Measurements from ENCODE around the gene SMPX.
A peak's percentile ranks its signal among the peaks of the same experiment; 100 is the strongest.

The SMPX gene

DNA sequence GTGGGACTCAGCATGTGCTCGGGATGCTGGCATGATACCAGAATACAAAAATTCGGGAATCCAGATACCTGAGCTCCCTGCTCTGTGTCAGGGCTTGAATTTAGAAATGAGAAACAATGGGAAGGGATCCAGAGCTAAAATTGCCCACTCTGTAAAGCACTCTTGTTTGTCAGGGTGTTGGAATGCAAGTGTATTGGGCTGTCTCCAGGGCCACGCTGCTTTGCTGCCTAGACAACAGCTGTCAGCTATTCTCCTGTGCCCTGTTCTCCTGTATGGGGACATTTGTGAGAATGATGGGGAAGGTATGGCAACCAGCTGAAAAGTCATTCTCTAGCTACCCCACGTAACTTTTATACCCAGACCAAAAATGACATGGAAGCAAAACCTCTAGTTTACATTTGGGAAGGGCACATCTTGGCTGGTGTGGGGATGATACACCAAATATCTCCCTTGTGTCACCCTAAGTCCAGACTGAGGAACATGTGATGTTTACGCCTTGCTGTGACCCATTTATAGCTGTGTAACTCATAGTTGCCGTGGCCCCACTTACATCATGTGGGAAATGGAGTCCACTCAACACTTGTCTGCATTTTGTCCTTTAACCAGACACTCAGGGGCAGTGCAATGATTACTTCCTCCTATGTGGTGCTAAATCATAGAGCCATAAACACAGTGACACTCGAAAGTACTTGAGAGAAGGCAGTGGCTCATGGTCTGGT is 46.6 kb downstream of the SMPX start:
- no peak overlapping the region for H3K4me3 ChIP-seq (ENCODE audit: control insufficient read depth, low read depth, low read length)
- DNase-seq (ENCODE audit: low read depth): no peak
- TF ChIP-seq, protein P1, sequence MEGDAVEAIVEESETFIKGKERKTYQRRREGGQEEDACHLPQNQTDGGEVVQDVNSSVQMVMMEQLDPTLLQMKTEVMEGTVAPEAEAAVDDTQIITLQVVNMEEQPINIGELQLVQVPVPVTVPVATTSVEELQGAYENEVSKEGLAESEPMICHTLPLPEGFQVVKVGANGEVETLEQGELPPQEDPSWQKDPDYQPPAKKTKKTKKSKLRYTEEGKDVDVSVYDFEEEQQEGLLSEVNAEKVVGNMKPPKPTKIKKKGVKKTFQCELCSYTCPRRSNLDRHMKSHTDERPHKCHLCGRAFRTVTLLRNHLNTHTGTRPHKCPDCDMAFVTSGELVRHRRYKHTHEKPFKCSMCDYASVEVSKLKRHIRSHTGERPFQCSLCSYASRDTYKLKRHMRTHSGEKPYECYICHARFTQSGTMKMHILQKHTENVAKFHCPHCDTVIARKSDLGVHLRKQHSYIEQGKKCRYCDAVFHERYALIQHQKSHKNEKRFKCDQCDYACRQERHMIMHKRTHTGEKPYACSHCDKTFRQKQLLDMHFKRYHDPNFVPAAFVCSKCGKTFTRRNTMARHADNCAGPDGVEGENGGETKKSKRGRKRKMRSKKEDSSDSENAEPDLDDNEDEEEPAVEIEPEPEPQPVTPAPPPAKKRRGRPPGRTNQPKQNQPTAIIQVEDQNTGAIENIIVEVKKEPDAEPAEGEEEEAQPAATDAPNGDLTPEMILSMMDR (conservative IDR thresholded peaks at IDR 0.05; ENCODE audit: control insufficient read depth, insufficient read depth, low read depth, low read length): no peak

DNA sequence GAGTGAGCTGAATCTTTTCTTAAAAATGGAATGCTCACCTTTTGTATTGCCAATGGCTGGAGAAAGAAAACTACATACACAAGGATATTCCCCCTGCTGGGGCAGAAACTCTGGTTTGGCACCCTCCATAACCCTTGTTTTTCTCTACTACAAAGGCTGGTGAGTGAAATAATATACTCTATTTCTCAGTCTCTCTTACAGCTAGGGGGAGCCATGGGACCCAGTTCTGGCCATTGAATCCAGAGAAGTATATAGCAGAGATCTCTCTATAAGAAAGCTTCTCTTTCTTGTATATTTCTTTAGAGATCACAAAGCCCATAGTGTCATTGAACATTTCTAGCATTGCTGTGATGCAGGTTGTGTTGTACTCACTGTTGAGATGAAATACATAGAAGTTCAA is 49.8 kb downstream of the SMPX start:
- H3K4me3 ChIP-seq (ENCODE audit: control insufficient read depth, low read depth, low read length): no peak overlapping the region
- TF ChIP-seq, protein P1 (conservative IDR thresholded peaks at IDR 0.05; ENCODE audit: control insufficient read depth, insufficient read depth, low read depth, low read length): peak; percentile 38
- no peak for DNase-seq (ENCODE audit: low read depth)

DNA sequence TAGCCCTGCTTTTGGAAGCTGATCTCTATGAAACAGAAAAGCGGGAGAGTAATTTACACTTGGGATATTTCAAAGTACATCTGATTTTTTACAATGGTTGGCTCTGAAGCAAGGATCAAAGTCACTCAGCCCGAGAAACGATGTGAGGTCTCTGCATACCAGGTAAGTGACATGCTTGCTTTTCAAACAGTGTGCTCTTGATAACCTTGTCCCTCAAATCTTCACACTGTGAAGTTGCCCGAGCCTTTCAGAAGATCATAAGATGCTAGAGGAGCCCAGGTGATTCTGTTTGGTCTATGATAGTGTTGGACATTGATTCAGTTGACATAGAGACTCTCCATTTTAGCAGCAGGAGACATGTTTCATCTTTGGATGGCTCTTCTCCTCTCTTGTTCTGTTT is 52.7 kb downstream of the SMPX start:
- TF ChIP-seq, protein P1 (conservative IDR thresholded peaks at IDR 0.05; ENCODE audit: control insufficient read depth, insufficient read depth, low read depth, low read length): no peak
- DNase-seq (ENCODE audit: low read depth): no peak

DNA sequence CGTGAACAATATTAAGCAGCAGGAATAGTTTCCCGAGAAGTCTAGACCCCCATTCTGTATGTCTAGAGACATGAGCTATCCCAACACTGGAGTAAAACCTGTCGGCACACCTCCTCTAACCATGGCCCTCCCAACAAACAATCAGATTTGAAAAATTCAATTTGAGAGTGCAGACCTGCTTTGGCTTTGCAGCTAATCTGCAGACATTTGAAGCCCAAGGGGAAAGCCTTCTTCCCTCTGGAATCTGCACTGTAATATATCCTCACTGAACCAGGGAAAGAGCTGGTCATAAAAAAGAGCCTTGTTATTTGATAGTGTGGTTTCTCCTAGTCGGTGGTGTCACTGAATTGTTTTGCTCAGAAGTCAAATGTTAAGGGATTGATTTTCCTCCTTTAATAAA is 55.2 kb downstream of the SMPX start:
- TF ChIP-seq, protein P1 (conservative IDR thresholded peaks at IDR 0.05; ENCODE audit: control insufficient read depth, insufficient read depth, low read depth, low read length): no peak
- no peak overlapping the region for H3K4me3 ChIP-seq (ENCODE audit: control insufficient read depth, low read depth, low read length)
- no peak for DNase-seq (ENCODE audit: low read depth)

More for the DNA sequence above, 52.7 kb downstream of the SMPX start:
- no peak overlapping the region for H3K4me3 ChIP-seq (ENCODE audit: control insufficient read depth, low read depth, low read length)

DNA sequence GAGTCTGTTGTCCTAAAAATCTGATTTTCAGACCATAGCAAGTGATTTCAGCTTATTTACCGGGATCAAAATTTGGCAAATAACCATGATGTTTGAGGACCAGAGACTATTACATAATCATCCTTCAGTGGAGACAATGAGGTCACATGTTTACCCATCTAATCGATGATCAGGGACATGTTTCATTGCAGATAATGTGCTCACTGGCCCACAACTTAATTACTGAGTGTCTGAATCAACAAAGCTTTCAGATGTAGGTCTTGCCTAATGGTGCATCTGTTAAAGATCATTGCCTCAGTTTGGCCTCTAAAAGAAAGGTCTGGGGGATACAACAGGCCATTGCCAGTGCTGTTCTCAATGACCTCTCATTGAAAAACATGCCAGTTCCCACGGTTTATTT is 56.9 kb downstream of the SMPX start:
- no peak overlapping the region for H3K4me3 ChIP-seq (ENCODE audit: control insufficient read depth, low read depth, low read length)
- DNase-seq (ENCODE audit: low read depth): peak; percentile 16
- TF ChIP-seq, protein P1 (conservative IDR thresholded peaks at IDR 0.05; ENCODE audit: control insufficient read depth, insufficient read depth, low read depth, low read length): no peak

DNA sequence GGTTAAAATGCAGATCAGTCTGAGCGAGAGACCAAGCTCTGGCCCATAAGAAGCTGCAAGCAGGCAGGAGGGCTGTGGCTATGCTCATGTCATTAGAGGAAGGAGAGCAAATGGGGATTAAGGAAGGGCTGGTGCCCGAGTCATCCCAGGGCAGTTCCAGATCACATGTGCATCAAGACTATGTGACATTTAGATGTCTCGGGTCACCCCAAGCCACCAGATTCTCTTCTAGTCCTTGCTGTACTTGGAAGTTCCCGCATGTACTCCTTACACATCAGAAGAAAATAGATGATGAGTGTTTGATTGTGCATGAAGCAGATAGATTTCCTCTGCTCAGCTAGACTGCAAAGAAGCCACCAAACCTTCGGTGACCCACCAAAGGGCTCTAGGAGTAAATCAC is 57.6 kb downstream of the SMPX start:
- DNase-seq (ENCODE audit: low read depth): no peak
- no peak overlapping the region for H3K4me3 ChIP-seq (ENCODE audit: control insufficient read depth, low read depth, low read length)
- TF ChIP-seq, protein P1 (conservative IDR thresholded peaks at IDR 0.05; ENCODE audit: control insufficient read depth, insufficient read depth, low read depth, low read length): no peak

All from fibroblast of mammary gland (primary cell).